RCC 7860 (cell line): ENCODE measurements around the gene PIGN.
A peak's percentile ranks its signal among the peaks of the same experiment; 100 is the strongest.
"Not testable (repeated sequence)": the region's sequence is repeated elsewhere in the genome, so short reads cannot be mapped to it uniquely, and the experiment has no call there.

ENCODE experiments used
- DNase-seq: peaks from one replicate; pipeline ENCODE4 v3.0.0-alpha.2; 2015; ENCODE audit warnings: low spot score
- FAIRE-seq: peaks from 2 replicates; lab custom pipeline; 2012; peaks lifted over from hg19 to GRCh38; lab: Jason Lieb, UNC

Gene PIGN

GRCh38 chr18:62070302-62070701, 116.6 kb downstream of the PIGN start:
- FAIRE-seq = no peak
- no peak for DNase-seq

- FAIRE-seq (no peak), DNase-seq (no peak)
Measured at GRCh38 chr18:62069556-62069955, 117.3 kb downstream of the PIGN start.

- DNase-seq = no peak
- no peak for FAIRE-seq
Measured at GRCh38 chr18:62066102-62066818, 120.6 kb downstream of the PIGN start.

GRCh38 chr18:62064361-62064760, 122.5 kb downstream of the PIGN start:
- FAIRE-seq (no peak), DNase-seq (no peak)

- DNase-seq (no peak), FAIRE-seq (no peak)
Measured at GRCh38 chr18:62061821-62062478, 124.9 kb downstream of the PIGN start.

GRCh38 chr18:62060820-62061219, 126.0 kb downstream of the PIGN start:
- no peak for FAIRE-seq
- DNase-seq = no peak

GRCh38 chr18:62054929-62055498, 131.8 kb downstream of the PIGN start:
- DNase-seq (no peak), FAIRE-seq (no peak)

GRCh38 chr18:62048279-62048678, 138.6 kb downstream of the PIGN start:
- FAIRE-seq = no peak
- DNase-seq = no peak

- DNase-seq (no peak), FAIRE-seq (no peak)
Measured at GRCh38 chr18:62045316-62045715, 141.5 kb downstream of the PIGN start.

GRCh38 chr18:62044490-62045000, 142.3 kb downstream of the PIGN start:
- DNase-seq = no peak
- FAIRE-seq = no peak

- DNase-seq (no peak), FAIRE-seq (no peak)
Measured at GRCh38 chr18:62037989-62038778, 148.7 kb downstream of the PIGN start.

GRCh38 chr18:62037012-62037742, 149.7 kb downstream of the PIGN start:
- DNase-seq (no peak), FAIRE-seq (no peak)

GRCh38 chr18:62034286-62034685, 152.6 kb downstream of the PIGN start:
- DNase-seq, FAIRE-seq: not testable (repeated sequence)

- FAIRE-seq = no peak
- DNase-seq = no peak
Measured at GRCh38 chr18:62033756-62034155, 153.1 kb downstream of the PIGN start.

GRCh38 chr18:62033207-62033606, 153.6 kb downstream of the PIGN start:
- DNase-seq (no peak), FAIRE-seq (no peak)

- DNase-seq (no peak), FAIRE-seq (no peak)
Measured at GRCh38 chr18:62030091-62030985, 156.5 kb downstream of the PIGN start.

- no peak for FAIRE-seq
- no peak for DNase-seq
Measured at GRCh38 chr18:62028715-62029114, 158.1 kb downstream of the PIGN start.

GRCh38 chr18:62027914-62028520, 158.8 kb downstream of the PIGN start:
- no peak for FAIRE-seq

GRCh38 chr18:62026586-62026985, 160.3 kb downstream of the PIGN start:
- FAIRE-seq = no peak
- peak; percentile 19 for DNase-seq

More at GRCh38 chr18:62027914-62028520, 158.8 kb downstream of the PIGN start:
- DNase-seq = no peak
